Measurements from ENCODE around the gene SLCO4C1. TPM values are rescaled to one million over a fixed set of nuclear protein-coding genes. Genes with fewer than 3 reads are reported as not detected.

Gene SLCO4C1
- polyA plus RNA-seq, 1 of the 3 experiments (the other 2 are of a cell fraction) = not detected

GRCh38 chr5:102309586-102309985 is 13.5 kb upstream of the SLCO4C1 start:
- no peaks in the 10 kb centered on the region for H3F3A ChIP-seq (replicated peaks; ENCODE audit: insufficient read depth)
- H3K9me2 ChIP-seq = no peaks in the 10 kb centered on the region
- H3K79me2 ChIP-seq (ENCODE audit: insufficient read depth) = no peaks in the 10 kb centered on the region
- no peak overlapping the region for H3K9ac ChIP-seq
- H4K20me1 ChIP-seq (ENCODE audit: insufficient read depth) = no peaks in the 10 kb centered on the region
- H3K4me1 ChIP-seq (ENCODE audit: control insufficient read depth in 1 of 2, insufficient read depth in 2 of 2, low read depth in 1 of 2, low read length in 1 of 2) = peaks cover 0 to 13% of the 10 kb centered on the region in 2 experiments; a peak in 2 of 4 replicates
- ChIA-PET CTCF (interaction anchor here (4.5 kb wide), 1 partner anchor 14 kb away, joined by 25 read pairs; the partner anchor contains the start of gene SLCO4C1), POLR2A (no interaction called here)
- H3K36me3 ChIP-seq (replicated peaks in 1 of 2; ENCODE audit: control insufficient read depth in 1 of 2, insufficient read depth in 2 of 2, low read length in 1 of 2) = no peaks in the 10 kb centered on the region
- no peak overlapping the region for H3K4me2 ChIP-seq
- H2AFZ ChIP-seq (ENCODE audit: low read depth) = no peak overlapping the region
- TF ChIP-seq YY1 (IDR thresholded peaks at IDR 0.05; ENCODE audit: low read depth) = no peak
- no peak for TF ChIP-seq RCOR1 (IDR thresholded peaks at IDR 0.05; ENCODE audit: low read length)
- no peak for TF ChIP-seq MEF2A (IDR thresholded peaks at IDR 0.05; ENCODE audit: borderline replicate concordance, low read depth)
- no peak for TF ChIP-seq FOXJ3 (CRISPR knock-in tag; IDR thresholded peaks at IDR 0.05)
- no peak for TF ChIP-seq USF1 (IDR thresholded peaks at IDR 0.05; ENCODE audit: borderline replicate concordance, low read depth)
- TF ChIP-seq REST (IDR thresholded peaks at IDR 0.05; ENCODE audit: low read depth, low read length) = no peak
- no peak for TF ChIP-seq TCF12 (IDR thresholded peaks at IDR 0.05)
- no peak for TF ChIP-seq MAX (IDR thresholded peaks at IDR 0.05; ENCODE audit: low read depth)
- TF ChIP-seq FOSL2 (IDR thresholded peaks at IDR 0.05; ENCODE audit: borderline replicate concordance, low read depth) = no peak
- TF ChIP-seq JUND (IDR thresholded peaks at IDR 0.05) = no peak
- no peak for TF ChIP-seq TAF1 (IDR thresholded peaks at IDR 0.05; ENCODE audit: borderline replicate concordance, low read depth, low read length)
- no peak for TF ChIP-seq USF2 (IDR thresholded peaks at IDR 0.05; ENCODE audit: borderline replicate concordance, low read depth, low read length)
- no peak for TF ChIP-seq GABPA (IDR thresholded peaks at IDR 0.05; ENCODE audit: low read depth)
- no peak for TF ChIP-seq GATA2 (CRISPR knock-in tag; IDR thresholded peaks at IDR 0.05)
- no peak for TF ChIP-seq IRF3 (IDR thresholded peaks at IDR 0.05; ENCODE audit: low read depth, low read length)
- no peak for TF ChIP-seq RFX5 (IDR thresholded peaks at IDR 0.05; ENCODE audit: low read length)
- TF ChIP-seq MXI1 (IDR thresholded peaks at IDR 0.05; ENCODE audit: low read depth, low read length) = no peak
- TF ChIP-seq ZBTB33 (IDR thresholded peaks at IDR 0.05; ENCODE audit: borderline replicate concordance, low read depth) = no peak
- no peak overlapping the region for H3K27ac ChIP-seq (ENCODE audit: low read depth in 2 of 2, low read length in 1 of 2)
- no peak for DNase-seq
- H3K27me3 ChIP-seq (ENCODE audit: insufficient read depth) = no peaks in the 10 kb centered on the region
- 59% methylated on average over 3 of the region's 3 CpGs for WGBS (ENCODE audit: low lambda C conversion rate)
- no peak overlapping the region for H3K4me3 ChIP-seq (ENCODE audit: low read depth in 2 of 2, low read length in 1 of 2)
- H3K9me3 ChIP-seq = no peaks in the 10 kb centered on the region

Data from SK-N-SH (cell line).